Fibroblast of pulmonary artery (primary cell): ENCODE measurements around the gene PRR20D.
"Not testable (repeated sequence)": the region's sequence is repeated elsewhere in the genome, so short reads cannot be mapped to it uniquely, and the experiment has no call there.

Experiments used
- DNase-seq: peaks from one replicate; pipeline ENCODE4 v3.0.0-alpha.2; 2010; ENCODE audit warnings: low read depth
- H3K4me3 ChIP-seq: replicated peaks from 2 replicates; pipeline ENCODE4 v1.5.1; 2011; ENCODE audit warnings: low read depth, mild to moderate bottlenecking, control low read depth, low read length, moderate library complexity
- TF ChIP-seq, protein P1 (sequence below): IDR thresholded peaks from 2 replicates; pipeline ENCODE4 v1.5.1; 2011; ENCODE audit warnings: mild to moderate bottlenecking, control low read depth, low read length, inconsistent platforms; ENCODE audit errors: missing control alignments

The PRR20D gene

DNA sequence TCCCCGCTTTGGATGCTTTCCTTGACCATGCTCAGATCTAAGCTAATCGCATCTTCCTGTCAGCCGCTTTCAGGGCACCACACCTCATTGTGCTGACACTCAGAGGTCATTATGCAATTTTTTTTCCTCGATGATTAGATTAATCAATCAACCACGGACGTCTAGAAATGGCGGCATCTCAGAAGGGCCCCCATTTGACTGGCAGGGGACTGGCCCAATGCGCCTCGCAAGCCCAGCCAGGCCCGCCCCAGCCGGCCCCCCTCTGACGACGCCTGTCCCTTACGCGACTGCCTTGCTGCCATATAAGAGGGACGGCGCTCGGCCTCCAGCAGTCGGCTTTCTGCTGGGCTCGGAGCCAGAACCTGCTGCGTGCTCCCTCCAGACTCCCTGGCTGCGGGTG lies at the start of gene PRR20D:
PRR20D (plus strand) TSS at position 301 of the 400 bp plus-strand sequence. CDS start 387 bp downstream, outside the sequence.
- not testable (repeated sequence) for DNase-seq, H3K4me3 ChIP-seq

DNA sequence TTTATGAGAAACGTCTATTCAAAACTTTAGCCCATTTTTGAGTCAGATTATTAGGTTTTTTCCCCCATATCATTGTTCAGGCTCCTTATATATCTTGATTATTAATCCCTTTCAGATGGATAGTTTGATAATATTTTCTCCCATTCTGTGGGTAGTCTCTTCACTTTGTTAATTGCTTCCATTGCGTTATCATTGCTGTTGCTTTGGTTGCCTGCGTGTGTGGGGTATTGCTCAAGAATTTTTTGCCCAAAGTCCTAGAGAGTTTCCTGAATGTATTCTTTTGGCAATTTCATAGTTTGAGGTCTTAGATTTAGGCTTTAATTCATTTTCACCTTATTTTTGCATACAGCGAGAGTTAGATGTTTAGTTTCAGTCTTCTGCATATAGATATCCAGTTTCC lies 45.5 kb upstream of the PRR20D start:
- H3K4me3 ChIP-seq: no peak overlapping the region
- TF ChIP-seq, protein P1, sequence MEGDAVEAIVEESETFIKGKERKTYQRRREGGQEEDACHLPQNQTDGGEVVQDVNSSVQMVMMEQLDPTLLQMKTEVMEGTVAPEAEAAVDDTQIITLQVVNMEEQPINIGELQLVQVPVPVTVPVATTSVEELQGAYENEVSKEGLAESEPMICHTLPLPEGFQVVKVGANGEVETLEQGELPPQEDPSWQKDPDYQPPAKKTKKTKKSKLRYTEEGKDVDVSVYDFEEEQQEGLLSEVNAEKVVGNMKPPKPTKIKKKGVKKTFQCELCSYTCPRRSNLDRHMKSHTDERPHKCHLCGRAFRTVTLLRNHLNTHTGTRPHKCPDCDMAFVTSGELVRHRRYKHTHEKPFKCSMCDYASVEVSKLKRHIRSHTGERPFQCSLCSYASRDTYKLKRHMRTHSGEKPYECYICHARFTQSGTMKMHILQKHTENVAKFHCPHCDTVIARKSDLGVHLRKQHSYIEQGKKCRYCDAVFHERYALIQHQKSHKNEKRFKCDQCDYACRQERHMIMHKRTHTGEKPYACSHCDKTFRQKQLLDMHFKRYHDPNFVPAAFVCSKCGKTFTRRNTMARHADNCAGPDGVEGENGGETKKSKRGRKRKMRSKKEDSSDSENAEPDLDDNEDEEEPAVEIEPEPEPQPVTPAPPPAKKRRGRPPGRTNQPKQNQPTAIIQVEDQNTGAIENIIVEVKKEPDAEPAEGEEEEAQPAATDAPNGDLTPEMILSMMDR: no peak
- no peak for DNase-seq

DNA sequence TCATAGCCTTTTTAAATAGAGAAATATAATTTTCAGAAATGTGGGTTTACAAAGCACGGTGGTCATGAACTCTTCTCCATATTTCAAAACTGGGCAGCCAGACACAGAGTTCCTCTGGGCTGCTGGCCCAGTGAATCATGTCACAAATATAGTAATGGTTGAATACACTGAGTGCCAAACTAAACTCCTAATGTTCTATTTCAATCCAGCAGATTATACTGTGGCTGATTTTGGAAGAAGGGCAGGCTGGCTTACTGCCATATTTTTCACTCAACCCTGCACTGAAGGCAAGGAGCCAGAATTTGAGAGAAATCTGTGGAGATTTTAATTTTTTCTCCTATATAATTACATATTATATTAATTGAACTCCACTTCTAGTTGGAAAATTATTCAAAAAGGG lies 36.8 kb upstream of the PRR20D start:
- DNase-seq: peak; percentile 51
- H3K4me3 ChIP-seq: no peak overlapping the region
- TF ChIP-seq, protein P1: no peak

DNA sequence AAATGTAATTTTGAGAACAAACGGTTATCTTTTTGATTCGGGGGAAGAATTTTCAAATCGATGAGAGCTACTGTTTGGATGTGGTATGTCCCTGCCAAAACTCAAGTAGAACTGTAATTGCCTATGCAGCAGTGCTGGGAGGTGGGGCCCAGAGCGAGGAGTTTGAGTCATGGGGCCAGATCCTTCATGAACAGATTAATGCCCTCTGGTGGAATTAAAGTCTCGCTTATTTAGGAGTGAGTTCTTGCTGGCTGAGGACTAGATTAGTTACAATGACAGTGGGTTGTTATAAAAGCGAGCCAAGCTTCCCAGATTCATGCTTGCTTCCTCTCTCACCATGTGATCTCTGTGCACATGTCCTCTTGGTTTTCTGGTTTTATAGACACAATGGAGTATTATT lies 31.5 kb upstream of the PRR20D start:
- TF ChIP-seq, protein P1: no peak

DNA sequence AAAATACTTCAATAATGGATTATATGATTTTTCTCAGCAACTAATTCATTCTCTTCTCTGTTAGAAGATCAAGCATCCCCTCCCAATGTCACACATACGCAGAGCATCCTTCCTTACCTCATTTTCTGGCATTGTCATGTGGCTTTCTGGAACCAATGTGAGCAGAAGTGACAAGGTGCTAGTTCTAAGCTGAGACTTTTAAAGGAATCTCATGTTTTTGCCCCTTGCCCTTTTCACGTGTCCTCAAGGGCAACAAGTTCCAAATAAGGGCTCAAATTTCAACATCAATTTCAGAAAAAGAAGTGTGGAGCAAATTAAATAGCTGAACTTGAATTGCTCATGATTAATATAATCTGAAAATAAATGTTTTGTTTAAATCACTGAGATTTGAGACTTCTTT lies 24.3 kb upstream of the PRR20D start:
- no peak overlapping the region for H3K4me3 ChIP-seq
- TF ChIP-seq, protein P1: no peak
- no peak for DNase-seq

More for the DNA sequence above, 31.5 kb upstream of the PRR20D start:
- H3K4me3 ChIP-seq: no peak overlapping the region
- DNase-seq: no peak

DNA sequence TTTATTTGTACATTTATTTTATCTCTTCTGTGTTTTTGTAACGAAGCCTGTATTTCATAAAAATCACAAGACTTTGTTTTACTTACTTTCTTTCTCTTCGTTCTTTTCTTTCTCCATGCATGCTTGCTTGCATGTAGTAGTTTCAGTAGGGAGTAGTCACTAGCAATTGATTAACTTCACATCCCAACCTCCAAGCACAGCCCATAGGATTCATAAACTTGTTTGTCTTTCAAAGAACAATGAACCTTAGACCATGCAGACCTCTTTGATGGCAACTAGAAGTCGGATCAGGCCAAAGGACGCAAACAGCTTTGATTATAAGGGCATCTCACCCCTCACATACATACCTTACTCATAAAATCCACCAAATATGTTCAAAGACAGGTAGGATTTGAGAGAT lies 22.8 kb upstream of the PRR20D start:
- DNase-seq: no peak
- TF ChIP-seq, protein P1: no peak
- no peak overlapping the region for H3K4me3 ChIP-seq

DNA sequence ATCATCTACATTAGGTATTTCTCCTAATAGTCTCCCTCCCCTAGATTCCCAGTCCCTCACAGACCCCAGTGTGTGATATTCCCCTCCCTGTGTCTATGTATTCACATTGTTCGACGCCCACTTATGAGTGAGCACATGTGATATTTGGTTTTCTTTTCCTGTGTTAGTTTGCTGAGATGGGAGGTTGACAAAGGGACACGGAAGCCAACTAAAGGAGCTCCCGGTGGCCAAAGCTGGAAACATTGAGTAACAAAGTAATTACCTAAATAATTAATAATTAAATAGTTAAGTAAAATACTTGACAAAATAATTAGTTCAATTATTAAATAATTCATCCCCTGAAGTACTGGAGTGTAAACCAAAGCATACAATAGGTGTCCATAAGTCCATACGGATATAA lies 21.4 kb upstream of the PRR20D start:
- no peak overlapping the region for H3K4me3 ChIP-seq
- DNase-seq: no peak
- TF ChIP-seq, protein P1: no peak

DNA sequence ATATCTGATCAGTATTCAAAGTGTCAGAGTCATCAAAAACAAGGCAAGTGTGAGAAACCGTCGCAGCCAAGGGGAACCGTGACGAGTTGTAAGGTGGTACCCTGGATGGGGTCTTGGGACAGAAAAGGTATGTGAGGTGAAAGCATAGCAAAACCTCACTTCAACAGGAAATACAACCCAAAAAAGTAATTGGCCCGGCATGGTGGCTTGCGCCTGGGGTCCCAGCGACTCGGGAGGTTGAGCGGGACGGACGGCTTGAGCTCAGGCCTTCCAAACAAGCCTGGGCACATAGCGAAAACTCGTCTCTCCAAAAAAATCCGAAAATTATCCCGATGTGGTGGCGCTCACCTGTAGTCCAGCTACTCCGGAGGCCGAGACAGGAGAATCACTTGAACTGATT lies 20.7 kb upstream of the PRR20D start:
- not testable (repeated sequence) for DNase-seq

DNA sequence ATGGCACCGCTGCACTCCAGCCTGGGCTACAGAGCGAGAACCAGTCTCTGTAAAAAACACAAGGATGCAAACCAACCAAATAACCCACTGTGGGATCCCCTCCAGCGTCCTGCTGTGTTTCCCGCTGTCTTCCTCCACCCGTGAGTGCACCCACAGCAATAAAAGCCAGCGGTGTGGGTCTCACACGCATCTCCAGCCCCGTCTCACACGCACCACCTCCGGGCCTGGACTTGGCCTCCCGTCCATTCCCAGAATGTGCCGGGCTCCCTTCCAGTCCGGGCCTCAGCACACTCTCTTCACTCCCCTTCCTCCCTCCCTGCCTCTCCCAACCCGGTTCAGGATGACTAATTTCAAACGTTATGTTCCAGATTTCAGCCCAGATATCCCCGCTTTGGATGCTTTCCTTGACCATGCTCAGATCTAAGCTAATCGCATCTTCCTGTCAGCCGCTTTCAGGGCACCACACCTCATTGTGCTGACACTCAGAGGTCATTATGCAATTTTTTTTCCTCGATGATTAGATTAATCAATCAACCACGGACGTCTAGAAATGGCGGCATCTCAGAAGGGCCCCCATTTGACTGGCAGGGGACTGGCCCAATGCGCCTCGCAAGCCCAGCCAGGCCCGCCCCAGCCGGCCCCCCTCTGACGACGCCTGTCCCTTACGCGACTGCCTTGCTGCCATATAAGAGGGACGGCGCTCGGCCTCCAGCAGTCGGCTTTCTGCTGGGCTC lies 20.0 kb upstream of the PRR20D start, which contains the start of gene PRR20A:
PRR20A (plus strand) TSS at position 684 of the 734 bp plus-strand sequence. CDS start 387 bp downstream, outside the sequence.
- H3K4me3 ChIP-seq, DNase-seq: not testable (repeated sequence)

More for the DNA sequence above, 20.7 kb upstream of the PRR20D start:
- H3K4me3 ChIP-seq: not testable (repeated sequence)

DNA sequence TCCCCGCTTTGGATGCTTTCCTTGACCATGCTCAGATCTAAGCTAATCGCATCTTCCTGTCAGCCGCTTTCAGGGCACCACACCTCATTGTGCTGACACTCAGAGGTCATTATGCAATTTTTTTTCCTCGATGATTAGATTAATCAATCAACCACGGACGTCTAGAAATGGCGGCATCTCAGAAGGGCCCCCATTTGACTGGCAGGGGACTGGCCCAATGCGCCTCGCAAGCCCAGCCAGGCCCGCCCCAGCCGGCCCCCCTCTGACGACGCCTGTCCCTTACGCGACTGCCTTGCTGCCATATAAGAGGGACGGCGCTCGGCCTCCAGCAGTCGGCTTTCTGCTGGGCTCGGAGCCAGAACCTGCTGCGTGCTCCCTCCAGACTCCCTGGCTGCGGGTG lies 13.2 kb upstream of the PRR20D start, which contains the start of gene PRR20B:
PRR20B (plus strand) TSS at position 301 of the 400 bp plus-strand sequence. CDS start 387 bp downstream, outside the sequence.
- DNase-seq, H3K4me3 ChIP-seq: not testable (repeated sequence)

DNA sequence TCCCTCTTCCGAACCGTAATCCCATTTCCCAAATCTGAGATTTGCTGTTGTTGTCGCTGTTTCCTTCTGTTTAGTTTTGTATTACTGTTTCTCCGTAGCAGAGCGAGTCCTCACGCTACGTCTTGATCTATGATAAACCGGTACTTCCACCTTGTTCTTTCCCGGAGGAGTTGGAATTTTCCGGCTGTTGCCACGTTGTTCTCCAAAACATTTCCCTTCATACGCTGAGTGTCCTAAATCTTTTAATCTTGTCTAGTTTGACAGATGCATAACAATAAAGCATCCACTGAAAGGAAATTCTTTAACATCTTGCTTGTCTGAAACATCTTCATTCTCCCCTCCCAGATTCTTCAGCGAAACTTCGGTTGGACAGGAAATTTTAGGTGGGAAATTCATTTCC lies 12.3 kb upstream of the PRR20D start:
- not testable (repeated sequence) for H3K4me3 ChIP-seq, DNase-seq

DNA sequence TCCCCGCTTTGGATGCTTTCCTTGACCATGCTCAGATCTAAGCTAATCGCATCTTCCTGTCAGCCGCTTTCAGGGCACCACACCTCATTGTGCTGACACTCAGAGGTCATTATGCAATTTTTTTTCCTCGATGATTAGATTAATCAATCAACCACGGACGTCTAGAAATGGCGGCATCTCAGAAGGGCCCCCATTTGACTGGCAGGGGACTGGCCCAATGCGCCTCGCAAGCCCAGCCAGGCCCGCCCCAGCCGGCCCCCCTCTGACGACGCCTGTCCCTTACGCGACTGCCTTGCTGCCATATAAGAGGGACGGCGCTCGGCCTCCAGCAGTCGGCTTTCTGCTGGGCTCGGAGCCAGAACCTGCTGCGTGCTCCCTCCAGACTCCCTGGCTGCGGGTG lies 6.7 kb upstream of the PRR20D start, which contains the start of gene PRR20C:
PRR20C (plus strand) TSS at position 301 of the 400 bp plus-strand sequence. CDS start 387 bp downstream, outside the sequence.
- DNase-seq: not testable (repeated sequence)

More for the DNA sequence above, 6.7 kb upstream of the PRR20D start, which contains the start of gene PRR20C:
- H3K4me3 ChIP-seq: not testable (repeated sequence)
